SU-DHL-6 (cell line): Measurements from ENCODE around the gene SLC39A11.

ENCODE experiments used
- H2AFZ ChIP-seq: fragments of 200-600 bp; sonication (generic); 2 replicates; pipeline ENCODE4 v1.6.1; 2014; ENCODE audit warnings: low read depth, mild to moderate bottlenecking, moderate library complexity, mixed read lengths, antibody characterized with exemption, low read length; ENCODE audit not compliant: severe bottlenecking
- H3F3A ChIP-seq: fragments of 200-600 bp; shearing (Covaris generic); 2 replicates; pipeline ENCODE4 v1.6.0; 2016; ENCODE audit warnings: antibody characterized with exemption, mild to moderate bottlenecking; ENCODE audit not compliant: insufficient read depth
- H3K27ac ChIP-seq: fragments of 200-600 bp; sonication (generic); 2 replicates; pipeline ENCODE4 v1.5.1; 2016; ENCODE audit warnings: low read depth, mild to moderate bottlenecking, low read length, moderate library complexity, mixed read lengths
- H3K27me3 ChIP-seq: fragments of 200-600 bp; sonication (generic), shearing (Covaris generic); 2 replicates; pipeline ENCODE4 v1.6.0; 2014; ENCODE audit warnings: mild to moderate bottlenecking, low read length
- H3K36me3 ChIP-seq: fragments of 200-600 bp; sonication (generic); 2 replicates; pipeline ENCODE4 v1.6.1; 2014; ENCODE audit warnings: mild to moderate bottlenecking, low read length, mixed read lengths
- H3K4me2 ChIP-seq: fragments of 300-600, 200-600 bp; shearing (Covaris generic), sonication (generic); 2 replicates; pipeline ENCODE4 v1.6.0; 2014; ENCODE audit warnings: low read length, low read depth, mild to moderate bottlenecking; ENCODE audit not compliant: poor library complexity, severe bottlenecking
- H3K4me3 ChIP-seq: fragments of 200-600 bp; sonication (generic); 2 replicates; pipeline ENCODE4 v1.5.1; 2014; ENCODE audit warnings: antibody characterized with exemption, low read length, mild to moderate bottlenecking, mixed read lengths; ENCODE audit not compliant: insufficient read depth, poor library complexity, severe bottlenecking
- H3K79me2 ChIP-seq: fragments of 200-600 bp; sonication (generic); 2 replicates; pipeline ENCODE4 v1.6.1; 2014; ENCODE audit warnings: mild to moderate bottlenecking, low read length, moderate library complexity; ENCODE audit not compliant: insufficient read depth
- H3K9ac ChIP-seq: fragments of 200-600 bp; sonication (generic); 2 replicates; pipeline ENCODE4 v1.7.0; 2014; ENCODE audit warnings: mild to moderate bottlenecking, low read length
- H3K9me2 ChIP-seq: fragments of 200-600 bp; sonication (generic); replicated peaks from 2 replicates; pipeline ENCODE4 v1.6.1; 2014; ENCODE audit warnings: low read length; ENCODE audit not compliant: insufficient read depth
- H3K9me3 ChIP-seq: fragments of 200-600 bp; sonication (generic); 2 replicates; pipeline ENCODE4 v1.6.1; 2014; ENCODE audit warnings: low read length, mixed read lengths; ENCODE audit not compliant: insufficient read depth
- H4K20me1 ChIP-seq: fragments of 200-600 bp; sonication (generic); 2 replicates; pipeline ENCODE4 v1.6.1; 2014; ENCODE audit warnings: low read depth, mild to moderate bottlenecking, antibody characterized with exemption, low read length, moderate library complexity, mixed read lengths
- CTCF ChIP-seq: fragments of 200-600 bp; sonication (generic); IDR thresholded peaks from one replicate; pipeline ENCODE4 v1.5.1; 2017; ENCODE audit warnings: antibody characterized with exemption, mild to moderate bottlenecking, low read length, moderate library complexity; ENCODE audit not compliant: insufficient read depth, poor library complexity, severe bottlenecking
- EZH2phosphoT487 ChIP-seq: fragments of 200-600 bp; sonication (generic), shearing (Covaris generic); conservative IDR thresholded peaks from 2 replicates; pipeline ENCODE4 v1.6.1; 2018; ENCODE audit warnings: mild to moderate bottlenecking, antibody characterized with exemption, low read length, moderate library complexity, mixed read lengths

The SLC39A11 gene

DNA sequence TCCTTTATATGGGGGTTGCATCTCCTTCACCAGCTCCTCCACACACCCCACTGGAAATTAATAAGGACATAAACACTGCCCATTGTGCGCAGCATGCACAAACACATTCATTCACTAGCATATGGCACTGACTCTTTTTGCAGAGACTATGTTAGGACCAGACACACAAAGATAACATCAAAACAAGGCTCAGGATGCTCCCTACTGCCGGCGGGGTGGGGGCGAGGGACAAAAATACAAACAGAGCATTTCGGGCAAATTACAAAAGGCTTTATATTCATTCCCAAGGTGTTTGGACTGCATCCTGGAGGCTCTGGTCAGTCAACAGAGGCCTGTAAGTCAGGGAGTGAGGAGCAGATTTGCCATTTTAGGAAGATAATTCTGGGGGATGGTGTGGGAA, 299.7 kb downstream of the SLC39A11 start:
- H3F3A ChIP-seq = no peaks in the 10 kb centered on the region

GRCh38 chr17:72790190-72790589, 302.3 kb downstream of the SLC39A11 start:
- Histone ChIP-seq H3K36me3 (no peaks in the 10 kb centered on the region), H3K79me2 (no peaks in the 10 kb centered on the region), H3K9me3 (no peaks in the 10 kb centered on the region), H3K9ac (no peak overlapping the region), H4K20me1 (no peaks in the 10 kb centered on the region), H3K27me3 (no peaks in the 10 kb centered on the region), H3F3A (no peaks in the 10 kb centered on the region), H3K4me3 (no peak overlapping the region), H2AFZ (no peak overlapping the region), H3K27ac (no peak overlapping the region), H3K4me2 (no peak overlapping the region), H3K9me2 (no peaks in the 10 kb centered on the region)
- TF ChIP-seq EZH2phosphoT487 = no peak

More for the DNA sequence above, 299.7 kb downstream of the SLC39A11 start:
- H3K4me3 ChIP-seq = no peak overlapping the region
- H3K9ac ChIP-seq = no peak overlapping the region
- H3K9me2 ChIP-seq = no peaks in the 10 kb centered on the region
- no peaks in the 10 kb centered on the region for H4K20me1 ChIP-seq
- H2AFZ ChIP-seq = no peak overlapping the region
- no peaks in the 10 kb centered on the region for H3K9me3 ChIP-seq
- H3K27me3 ChIP-seq = no peaks in the 10 kb centered on the region
- H3K79me2 ChIP-seq = no peaks in the 10 kb centered on the region
- no peak overlapping the region for H3K27ac ChIP-seq
- no peak overlapping the region for H3K4me2 ChIP-seq
- no peak for TF ChIP-seq CTCF
- no peak for TF ChIP-seq EZH2phosphoT487
- H3K36me3 ChIP-seq = no peaks in the 10 kb centered on the region

DNA sequence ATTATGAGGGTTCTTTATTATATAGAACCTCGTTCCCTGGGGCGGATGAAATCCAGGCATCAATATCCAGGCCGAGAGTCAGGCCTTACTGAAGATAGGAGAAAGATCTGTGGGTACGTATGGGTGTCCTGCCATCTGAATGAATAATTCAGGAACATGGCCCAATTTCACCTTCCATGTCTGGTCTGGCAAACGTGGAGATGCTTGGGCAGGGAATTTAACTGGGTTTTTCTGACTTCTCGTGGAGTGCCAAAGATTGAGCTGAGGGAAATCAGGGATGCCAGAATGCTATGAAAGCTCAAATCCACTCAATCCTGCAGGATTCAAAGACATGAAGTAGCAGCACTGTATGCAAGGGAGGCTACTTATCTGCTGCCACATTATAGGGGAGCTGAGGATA, 302.8 kb downstream of the SLC39A11 start:
- TF ChIP-seq CTCF (no peak), EZH2phosphoT487 (no peak)
- H3K4me3 ChIP-seq = no peak overlapping the region
- H3K79me2 ChIP-seq = no peaks in the 10 kb centered on the region

DNA sequence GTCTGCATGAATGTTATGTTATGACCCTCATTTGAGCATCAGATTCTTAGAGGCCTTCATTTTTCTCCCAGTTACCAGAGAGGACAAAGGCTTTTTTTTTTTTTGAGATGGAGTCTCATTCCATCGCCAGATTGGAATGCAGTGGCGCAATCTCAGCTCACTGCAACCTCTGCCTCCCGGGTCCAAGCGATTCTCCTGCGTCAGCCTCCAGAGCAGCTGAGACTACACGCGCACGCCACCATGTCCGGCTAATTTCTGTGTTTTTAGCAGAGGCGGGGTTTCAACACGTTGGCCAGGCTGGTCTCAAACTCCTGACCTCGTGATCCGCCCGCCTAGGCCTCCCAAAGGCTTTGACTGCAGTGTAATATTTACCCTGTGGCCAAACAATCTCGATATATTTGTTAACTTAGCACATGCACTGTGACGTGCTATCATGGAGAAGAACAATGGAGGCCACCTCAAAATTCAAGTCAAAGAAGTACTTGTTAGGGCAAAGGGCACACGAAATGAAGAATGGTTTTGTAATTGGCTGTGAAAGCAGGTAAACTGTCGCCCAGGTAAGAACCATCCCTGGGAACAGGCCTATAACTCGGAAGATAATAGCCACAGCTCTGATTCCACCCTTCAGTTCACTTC, 303.4 kb downstream of the SLC39A11 start:
- no peaks in the 10 kb centered on the region for H3K27me3 ChIP-seq
- H3K36me3 ChIP-seq = no peaks in the 10 kb centered on the region
- no peak overlapping the region for H3K4me2 ChIP-seq
- H3F3A ChIP-seq = no peaks in the 10 kb centered on the region
- TF ChIP-seq CTCF = no peak
- TF ChIP-seq EZH2phosphoT487 = no peak
- H3K9ac ChIP-seq = no peak overlapping the region
- no peak overlapping the region for H3K4me3 ChIP-seq
- H3K9me2 ChIP-seq = no peaks in the 10 kb centered on the region
- H3K9me3 ChIP-seq = no peaks in the 10 kb centered on the region
- no peaks in the 10 kb centered on the region for H3K79me2 ChIP-seq
- no peak overlapping the region for H3K27ac ChIP-seq
- H4K20me1 ChIP-seq = no peaks in the 10 kb centered on the region
- no peak overlapping the region for H2AFZ ChIP-seq

More for the DNA sequence above, 302.8 kb downstream of the SLC39A11 start:
- H3K4me2 ChIP-seq = no peak overlapping the region
- H3F3A ChIP-seq = no peaks in the 10 kb centered on the region
- no peak overlapping the region for H3K9ac ChIP-seq
- H3K27me3 ChIP-seq = no peaks in the 10 kb centered on the region
- no peak overlapping the region for H2AFZ ChIP-seq
- no peak overlapping the region for H3K27ac ChIP-seq
- no peaks in the 10 kb centered on the region for H3K9me2 ChIP-seq
- H4K20me1 ChIP-seq = no peaks in the 10 kb centered on the region
- no peaks in the 10 kb centered on the region for H3K36me3 ChIP-seq
- H3K9me3 ChIP-seq = no peaks in the 10 kb centered on the region
